Mucosa of descending colon (tissue), 3 donors: ENCODE data around the gene CEP44. TPM values are rescaled to one million over a fixed set of nuclear protein-coding genes. Genes with fewer than 3 reads are reported as not detected.

ENCODE experiments used
- ATAC-seq: fragments of 200-7000 bp; cut with Tn5 transposase; one replicate; pipeline ENCODE4 v1.9.1; 2020; ENCODE audit warnings: mild to moderate bottlenecking, moderate library complexity
- DNase-seq, 3 donors: peaks; one replicate each; pipeline ENCODE4 v3.0.0-alpha.2; 2020
- H3K36me3 ChIP-seq: fragments of 200-600 bp; one replicate; pipeline ENCODE4 v1.8.0; 2021; ENCODE audit warnings: low read depth, mild to moderate bottlenecking
- H3K4me1 ChIP-seq: fragments of 200-600 bp; one replicate; pipeline ENCODE4 v1.8.0; 2021; ENCODE audit warnings: low read depth, mild to moderate bottlenecking
- H3K4me3 ChIP-seq: fragments of 200-600 bp; one replicate; pipeline ENCODE4 v1.8.0; 2021; ENCODE audit warnings: mild to moderate bottlenecking
- H3K9me3 ChIP-seq: fragments of 200-600 bp; one replicate; pipeline ENCODE4 v1.8.0; 2021; ENCODE audit warnings: mild to moderate bottlenecking
- intact Hi-C, 2 donors: fragments of 100-400 bp; cut with DNase I in 1 of 2; cut with micrococcal nuclease in 1 of 2; formaldehyde crosslinking; loops; one replicate each; pipeline versions ENCODE4 v1.11.0 to v1.11.1; 2022; cut with DNase I, micrococcal nuclease
- long read RNA-seq, 2 donors: library from polyadenylated mRNA; unstranded; transcript quantifications; one replicate each; pipeline ENCODE4 v2.0.0, GENCODE V29; 2019 to 2021
- total RNA-seq, 3 donors: library from RNA; stranded (reverse); fragmentation: NEBNext Ultra II Directional in 2 of 3; extraction: Animal tissue kit (Norgen Biotek cat#: 25700) in 2 of 3; gene quantifications; one replicate each; pipeline versions ENCODE4 v1.2.1 to v1.2.4, GENCODE V29; 2021 to 2023
- TF ChIP-seq, protein P1 (sequence below): fragments of 200-600 bp; IDR thresholded peaks from one replicate; pipeline ENCODE4 v1.8.0; 2022; ENCODE audit warnings: antibody characterized with exemption, mild to moderate bottlenecking
- donor health status: DM: no; HTN: no; CAD: no; lungs with moderate emphysema.
- donor health status: DM: no; HTN: no; CAD: no.
- donor health status: DM: no; HTN: yes; CAD: no.

CEP44 gene, protein sequence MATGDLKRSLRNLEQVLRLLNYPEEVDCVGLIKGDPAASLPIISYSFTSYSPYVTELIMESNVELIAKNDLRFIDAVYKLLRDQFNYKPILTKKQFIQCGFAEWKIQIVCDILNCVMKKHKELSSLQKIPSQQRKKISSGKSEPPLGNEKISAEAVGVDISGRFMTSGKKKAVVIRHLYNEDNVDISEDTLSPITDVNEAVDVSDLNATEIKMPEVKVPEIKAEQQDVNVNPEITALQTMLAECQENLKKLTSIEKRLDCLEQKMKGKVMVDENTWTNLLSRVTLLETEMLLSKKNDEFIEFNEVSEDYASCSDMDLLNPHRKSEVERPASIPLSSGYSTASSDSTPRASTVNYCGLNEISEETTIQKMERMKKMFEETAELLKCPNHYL
- 10 to 100 TPM; 13.7 to 28.7 (median 14.7) TPM for total RNA-seq
- long read RNA-seq, donor 1, full-length matches to known transcripts, result 4 of 17 reads
- long read RNA-seq, donor 1, partial matches to known transcripts, result 5 of 17 reads
- long read RNA-seq, donor 1, other reads (novel, unspliced or antisense), result 8 of 17 reads
- long read RNA-seq, donor 2, full-length matches to known transcripts, result 1 of 1 reads
- long read RNA-seq, donor 2, partial matches to known transcripts, result 0 of 1 reads
- long read RNA-seq, donor 2, other reads (novel, unspliced or antisense), result 0 of 1 reads

DNA sequence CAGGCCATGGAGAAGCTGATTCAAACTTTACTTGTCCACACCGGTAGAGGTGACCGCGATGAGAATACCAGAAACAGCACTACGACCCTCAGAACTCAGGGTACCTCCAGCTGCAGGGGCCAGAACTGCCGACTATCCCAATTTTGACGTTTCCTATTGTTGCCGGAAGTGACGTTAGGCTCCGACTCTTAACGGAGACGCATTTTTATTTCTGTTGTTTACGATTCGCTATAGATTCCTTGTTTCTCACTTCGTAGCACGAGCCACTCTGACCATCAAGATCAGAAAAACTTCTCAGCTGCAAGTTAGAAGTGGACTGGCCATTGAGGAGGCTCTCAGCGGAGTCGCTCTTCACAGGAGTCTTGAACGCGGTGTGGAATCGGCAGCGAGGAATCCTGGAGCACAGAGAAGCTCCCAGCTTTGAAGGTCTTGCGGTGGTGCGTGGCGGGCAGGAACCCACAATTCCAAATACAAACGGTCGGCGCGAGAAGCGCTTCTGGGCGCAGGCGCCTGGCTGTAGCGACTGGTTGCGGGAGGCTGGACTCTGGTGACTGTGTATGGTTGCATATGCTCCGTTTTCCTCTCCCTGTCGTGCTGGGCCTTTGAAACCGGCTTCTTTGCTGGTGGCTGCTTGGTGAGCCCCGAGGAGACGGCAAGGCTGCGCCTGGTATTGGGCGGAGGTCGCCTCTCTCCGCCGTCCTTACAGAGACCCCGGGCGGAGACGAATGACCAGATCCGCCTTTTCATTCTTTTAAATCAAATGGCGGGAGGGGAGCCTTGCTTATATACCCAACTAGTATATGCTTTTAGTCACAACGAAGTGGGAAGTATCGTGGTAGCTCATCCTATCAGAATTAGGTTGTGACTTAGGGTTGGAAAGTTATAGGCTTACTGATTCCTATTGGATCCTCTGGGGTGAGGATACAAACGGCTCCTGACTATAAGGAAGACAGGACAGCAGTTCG, at the start of gene CEP44, which contains the start of gene FBXO8:
Gene CEP44 (plus strand): TSS at position 405 of the 965 bp plus-strand sequence. CDS start 15,211 bp downstream, outside the sequence.
Gene FBXO8 (minus strand): TSS at position 161 of the 965 bp plus-strand sequence. CDS start 20,575 bp downstream, outside the sequence.
- peaks cover 10% of the 10 kb centered on the region for H3K4me1 ChIP-seq
- no peaks in the 10 kb centered on the region for H3K9me3 ChIP-seq
- DNase-seq, result peak; percentile 78 to 80 (median 79)
- TF ChIP-seq, protein P1, sequence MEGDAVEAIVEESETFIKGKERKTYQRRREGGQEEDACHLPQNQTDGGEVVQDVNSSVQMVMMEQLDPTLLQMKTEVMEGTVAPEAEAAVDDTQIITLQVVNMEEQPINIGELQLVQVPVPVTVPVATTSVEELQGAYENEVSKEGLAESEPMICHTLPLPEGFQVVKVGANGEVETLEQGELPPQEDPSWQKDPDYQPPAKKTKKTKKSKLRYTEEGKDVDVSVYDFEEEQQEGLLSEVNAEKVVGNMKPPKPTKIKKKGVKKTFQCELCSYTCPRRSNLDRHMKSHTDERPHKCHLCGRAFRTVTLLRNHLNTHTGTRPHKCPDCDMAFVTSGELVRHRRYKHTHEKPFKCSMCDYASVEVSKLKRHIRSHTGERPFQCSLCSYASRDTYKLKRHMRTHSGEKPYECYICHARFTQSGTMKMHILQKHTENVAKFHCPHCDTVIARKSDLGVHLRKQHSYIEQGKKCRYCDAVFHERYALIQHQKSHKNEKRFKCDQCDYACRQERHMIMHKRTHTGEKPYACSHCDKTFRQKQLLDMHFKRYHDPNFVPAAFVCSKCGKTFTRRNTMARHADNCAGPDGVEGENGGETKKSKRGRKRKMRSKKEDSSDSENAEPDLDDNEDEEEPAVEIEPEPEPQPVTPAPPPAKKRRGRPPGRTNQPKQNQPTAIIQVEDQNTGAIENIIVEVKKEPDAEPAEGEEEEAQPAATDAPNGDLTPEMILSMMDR, result no peak
- intact Hi-C loops, result no loop called here
- H3K4me3 ChIP-seq, result peak within 1 kb of the TSS; percentile 75
- no peaks in the 10 kb centered on the region for H3K36me3 ChIP-seq
- ATAC-seq, result peak; percentile 80

DNA sequence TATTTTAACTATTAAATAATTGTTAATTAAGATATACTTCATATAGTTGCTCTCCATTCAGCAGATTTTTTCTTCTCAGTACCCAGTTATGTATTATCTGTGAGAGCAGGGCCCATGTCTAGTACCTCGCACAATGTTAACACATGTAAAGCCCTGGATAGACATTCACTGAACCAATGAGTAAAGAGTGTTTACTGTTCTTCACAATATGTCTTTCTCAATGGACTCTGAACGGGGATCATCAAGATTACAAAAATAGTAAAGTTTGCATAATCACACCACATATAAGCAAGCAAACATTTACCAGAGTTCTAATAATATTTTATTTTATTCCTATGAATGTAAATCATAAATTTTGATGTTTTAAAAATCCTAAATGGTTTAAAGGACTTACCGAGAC, 47.4 kb upstream of the CEP44 start:
- DNase-seq, result no peak
- TF ChIP-seq, protein P1, result no peak
- intact Hi-C loops, result no loop called here
- Histone ChIP-seq H3K4me3 (no peak overlapping the region), H3K36me3 (no peaks in the 10 kb centered on the region), H3K9me3 (no peaks in the 10 kb centered on the region), H3K4me1 (no peaks in the 10 kb centered on the region)
- no peak for ATAC-seq

DNA sequence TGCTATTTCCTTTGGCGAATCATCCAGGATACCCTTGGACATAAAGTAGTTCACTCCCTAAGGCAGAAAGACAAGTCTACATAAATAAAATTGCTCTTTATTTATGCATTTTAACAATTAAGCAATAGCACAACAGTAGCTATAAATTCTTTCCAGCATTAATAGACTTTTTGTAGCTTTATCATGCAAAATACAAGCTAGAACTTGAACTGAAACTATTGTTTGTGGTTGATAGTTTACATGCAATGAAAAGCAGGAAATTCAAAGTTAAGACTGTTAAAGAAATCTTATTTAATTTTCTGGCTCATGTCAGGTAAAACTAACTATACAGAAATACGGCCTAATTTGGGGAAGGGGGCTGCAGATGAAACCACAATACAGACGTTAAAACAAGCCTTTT, 42.5 kb upstream of the CEP44 start:
- Histone ChIP-seq H3K9me3 (no peaks in the 10 kb centered on the region), H3K4me1 (no peaks in the 10 kb centered on the region), H3K4me3 (no peak overlapping the region), H3K36me3 (no peaks in the 10 kb centered on the region)
- intact Hi-C loops, result no loop called here
- TF ChIP-seq, protein P1, result no peak
- ATAC-seq (no peak), DNase-seq (no peak)

DNA sequence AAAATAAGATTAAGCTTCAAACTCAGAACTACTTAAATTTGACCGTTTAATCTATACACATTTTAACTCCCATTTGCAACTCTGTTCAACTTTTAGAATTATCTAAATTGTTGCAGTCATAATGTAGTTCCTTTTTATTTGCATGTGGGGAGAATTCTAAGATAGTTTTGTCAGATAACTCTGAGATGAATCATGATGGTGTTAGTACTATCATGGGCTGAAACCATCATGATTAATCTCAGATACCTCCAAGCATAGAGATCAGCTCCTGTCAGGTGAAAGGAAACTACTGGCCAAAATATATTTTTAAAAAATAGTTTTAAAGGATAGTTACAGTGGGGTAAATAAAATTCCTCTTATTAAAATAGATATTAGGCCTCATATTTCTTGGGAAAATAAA, 39.3 kb upstream of the CEP44 start:
- TF ChIP-seq, protein P1, result no peak
- H3K4me1 ChIP-seq, result no peaks in the 10 kb centered on the region
- no peak for DNase-seq
- H3K9me3 ChIP-seq, result no peaks in the 10 kb centered on the region
- H3K4me3 ChIP-seq, result no peak overlapping the region
- no peaks in the 10 kb centered on the region for H3K36me3 ChIP-seq
- ATAC-seq, result no peak
- intact Hi-C loops, result no loop called here

- intact Hi-C loops, result no loop called here
- Histone ChIP-seq H3K4me1 (no peaks in the 10 kb centered on the region), H3K36me3 (no peaks in the 10 kb centered on the region), H3K9me3 (no peaks in the 10 kb centered on the region), H3K4me3 (no peak overlapping the region)
- TF ChIP-seq, protein P1, result no peak
- no peak for ATAC-seq
- no peak for DNase-seq
Observed at GRCh38 chr4:174245714-174246113, 38.0 kb upstream of the CEP44 start.
